Measurements from ENCODE around the gene PNRC2. TPM values are rescaled to one million over a fixed set of nuclear protein-coding genes. Genes with fewer than 3 reads are reported as not detected.

Gene PNRC2
- total RNA-seq, 4 donors from 2014 or later = 147 to 211 (median 186) TPM

DNA sequence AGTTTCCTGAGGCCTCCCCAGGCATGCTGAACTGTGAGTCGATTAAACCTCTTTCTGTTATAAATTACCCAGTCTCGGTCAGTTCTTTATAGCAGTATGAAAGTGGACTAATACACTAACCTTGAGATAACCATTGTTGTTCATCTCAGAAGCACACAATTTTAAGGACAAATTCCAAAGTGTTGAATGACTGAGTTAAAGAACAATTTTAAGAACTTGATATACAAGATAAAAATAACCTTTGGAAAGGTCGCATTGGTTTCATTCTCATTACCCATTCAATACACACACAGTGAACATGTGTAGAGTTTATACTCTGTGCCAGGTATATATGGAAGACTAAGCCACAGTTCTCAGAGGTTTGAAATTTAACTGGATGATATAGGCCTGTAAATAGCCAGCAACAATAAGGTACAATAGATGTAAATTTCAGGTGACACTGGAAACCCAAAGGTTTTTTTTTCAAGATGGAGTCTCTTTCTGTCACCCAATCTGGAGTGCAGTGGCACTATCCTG lies 39.6 kb downstream of the PNRC2 start:
- H3K4me1 ChIP-seq = no peaks in the 10 kb centered on the region
- H3K9me3 ChIP-seq = no peaks in the 10 kb centered on the region

DNA sequence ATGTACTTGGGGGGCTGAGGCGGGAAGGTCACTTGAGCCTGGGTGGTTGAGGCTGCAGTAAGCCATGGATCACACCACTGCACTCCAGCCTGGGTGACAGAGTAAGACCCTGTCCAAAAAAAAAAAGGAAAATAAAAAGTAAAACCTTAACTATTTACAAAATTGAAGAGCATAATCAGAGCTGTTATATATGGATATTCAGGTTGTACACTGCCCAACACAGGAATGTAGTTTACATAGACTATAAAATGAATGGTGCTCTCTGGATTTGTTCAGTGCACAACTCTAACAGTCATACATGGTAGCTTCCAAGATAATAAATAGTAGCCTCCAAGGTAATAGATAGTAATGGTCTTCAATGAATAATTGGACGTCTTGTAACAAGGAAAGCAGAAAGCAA lies 43.1 kb downstream of the PNRC2 start:
- Histone ChIP-seq H3K9me3 (no peaks in the 10 kb centered on the region), H3K4me1 (no peaks in the 10 kb centered on the region), H3K4me3 (replicated peaks in 1 of 3) (no peak overlapping the region), H3K27ac (no peak overlapping the region), H3K36me3 (no peaks in the 10 kb centered on the region), H3K27me3 (no peaks in the 10 kb centered on the region)
- intact Hi-C loops (cut with DNase I) = no loop called here
- TF ChIP-seq POLR2A (IDR thresholded peaks at IDR 0.05) = no peak
- TF ChIP-seq, protein P1, sequence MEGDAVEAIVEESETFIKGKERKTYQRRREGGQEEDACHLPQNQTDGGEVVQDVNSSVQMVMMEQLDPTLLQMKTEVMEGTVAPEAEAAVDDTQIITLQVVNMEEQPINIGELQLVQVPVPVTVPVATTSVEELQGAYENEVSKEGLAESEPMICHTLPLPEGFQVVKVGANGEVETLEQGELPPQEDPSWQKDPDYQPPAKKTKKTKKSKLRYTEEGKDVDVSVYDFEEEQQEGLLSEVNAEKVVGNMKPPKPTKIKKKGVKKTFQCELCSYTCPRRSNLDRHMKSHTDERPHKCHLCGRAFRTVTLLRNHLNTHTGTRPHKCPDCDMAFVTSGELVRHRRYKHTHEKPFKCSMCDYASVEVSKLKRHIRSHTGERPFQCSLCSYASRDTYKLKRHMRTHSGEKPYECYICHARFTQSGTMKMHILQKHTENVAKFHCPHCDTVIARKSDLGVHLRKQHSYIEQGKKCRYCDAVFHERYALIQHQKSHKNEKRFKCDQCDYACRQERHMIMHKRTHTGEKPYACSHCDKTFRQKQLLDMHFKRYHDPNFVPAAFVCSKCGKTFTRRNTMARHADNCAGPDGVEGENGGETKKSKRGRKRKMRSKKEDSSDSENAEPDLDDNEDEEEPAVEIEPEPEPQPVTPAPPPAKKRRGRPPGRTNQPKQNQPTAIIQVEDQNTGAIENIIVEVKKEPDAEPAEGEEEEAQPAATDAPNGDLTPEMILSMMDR (IDR thresholded peaks at IDR 0.05) = no peak
- DNase-seq = no peak
- 82 to 86% methylated on average over 2 of the region's 2 CpGs for WGBS, 2 donors

More for the DNA sequence above, 39.6 kb downstream of the PNRC2 start:
- DNase-seq = no peak
- no peaks in the 10 kb centered on the region for H3K27me3 ChIP-seq
- no peaks in the 10 kb centered on the region for H3K36me3 ChIP-seq
- no peak overlapping the region for H3K4me3 ChIP-seq (replicated peaks in 1 of 3)
- WGBS, 2 donors = 86 to 89% methylated on average over 3 of the region's 3 CpGs
- intact Hi-C loops (cut with DNase I) = no loop called here
- H3K27ac ChIP-seq = no peak overlapping the region
- TF ChIP-seq, protein P1 (IDR thresholded peaks at IDR 0.05) = no peak
- no peak for TF ChIP-seq POLR2A (IDR thresholded peaks at IDR 0.05)

DNA sequence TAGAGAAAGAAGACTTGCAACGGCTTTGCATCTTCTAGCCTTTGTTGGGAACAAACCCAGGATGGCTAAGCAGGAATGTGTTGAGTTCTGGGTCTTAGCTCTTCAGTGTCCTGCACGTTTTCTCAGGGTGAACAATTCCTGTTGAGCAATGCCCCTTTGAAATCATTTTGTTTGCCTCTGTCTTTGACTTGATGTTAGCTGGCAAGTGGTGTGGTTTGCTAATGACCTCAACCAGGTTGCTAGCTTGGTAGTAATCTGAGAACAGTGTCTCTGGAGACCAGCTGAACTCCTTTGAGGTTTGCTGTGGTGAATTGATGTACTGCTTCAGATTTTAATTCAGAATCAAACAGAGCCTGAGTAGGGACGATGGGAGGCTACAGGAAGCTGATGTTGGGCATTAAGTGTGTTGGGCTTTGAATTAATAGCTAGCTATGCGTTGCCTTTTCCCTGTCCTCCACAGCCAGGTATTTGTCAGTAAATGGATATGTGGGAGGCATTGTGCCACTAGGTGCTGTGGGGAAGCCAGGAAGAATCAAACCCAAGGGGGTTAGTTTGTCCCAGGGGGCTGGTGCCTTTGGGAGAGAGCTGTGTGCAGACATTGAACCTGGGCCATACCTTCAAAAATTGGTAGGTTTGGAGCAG lies 43.8 kb downstream of the PNRC2 start:
- H3K4me3 ChIP-seq (replicated peaks in 1 of 3) = no peak overlapping the region
- intact Hi-C loops (cut with DNase I) = no loop called here
- no peaks in the 10 kb centered on the region for H3K27me3 ChIP-seq
- no peaks in the 10 kb centered on the region for H3K9me3 ChIP-seq
- WGBS, 2 donors = 43 to 55% methylated on average over 4 of the region's 4 CpGs
- H3K36me3 ChIP-seq = no peaks in the 10 kb centered on the region
- H3K27ac ChIP-seq = no peak overlapping the region
- TF ChIP-seq, protein P1 (IDR thresholded peaks at IDR 0.05) = no peak
- TF ChIP-seq POLR2A (IDR thresholded peaks at IDR 0.05) = no peak
- peaks cover 4 to 5% of the 10 kb centered on the region in 2 donors for H3K4me1 ChIP-seq
- no peak for DNase-seq

DNA sequence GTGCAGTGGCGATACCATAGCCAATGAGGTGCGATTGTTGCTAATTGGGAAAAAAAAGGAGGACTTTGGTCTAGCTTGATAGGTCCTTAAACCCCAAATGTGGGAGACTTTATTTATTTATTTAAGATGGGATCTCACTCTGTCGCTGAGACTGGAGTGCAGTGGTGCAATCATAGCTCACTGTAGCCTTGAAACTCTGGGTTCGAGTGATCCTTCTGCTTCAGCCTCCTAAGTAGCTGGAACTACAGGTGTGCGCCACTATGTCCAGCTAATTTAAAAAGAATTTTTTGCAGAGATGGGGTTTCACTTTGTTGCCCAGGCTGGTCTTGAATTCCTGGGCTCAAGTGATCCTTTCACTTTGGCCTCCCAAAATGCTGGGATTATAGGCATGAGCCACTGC lies 44.5 kb downstream of the PNRC2 start:
- TF ChIP-seq POLR2A (IDR thresholded peaks at IDR 0.05) = no peak
- TF ChIP-seq, protein P1 (IDR thresholded peaks at IDR 0.05) = no peak
- no peak for DNase-seq
- Histone ChIP-seq H3K36me3 (no peaks in the 10 kb centered on the region), H3K4me1 (peaks cover 4 to 9% of the 10 kb centered on the region in 2 donors), H3K4me3 (replicated peaks in 1 of 3) (no peak overlapping the region), H3K9me3 (no peaks in the 10 kb centered on the region), H3K27me3 (no peaks in the 10 kb centered on the region), H3K27ac (no peak overlapping the region)
- intact Hi-C loops (cut with DNase I) = no loop called here
- 91 to 95% methylated on average over 5 of the region's 5 CpGs for WGBS, 2 donors

DNA sequence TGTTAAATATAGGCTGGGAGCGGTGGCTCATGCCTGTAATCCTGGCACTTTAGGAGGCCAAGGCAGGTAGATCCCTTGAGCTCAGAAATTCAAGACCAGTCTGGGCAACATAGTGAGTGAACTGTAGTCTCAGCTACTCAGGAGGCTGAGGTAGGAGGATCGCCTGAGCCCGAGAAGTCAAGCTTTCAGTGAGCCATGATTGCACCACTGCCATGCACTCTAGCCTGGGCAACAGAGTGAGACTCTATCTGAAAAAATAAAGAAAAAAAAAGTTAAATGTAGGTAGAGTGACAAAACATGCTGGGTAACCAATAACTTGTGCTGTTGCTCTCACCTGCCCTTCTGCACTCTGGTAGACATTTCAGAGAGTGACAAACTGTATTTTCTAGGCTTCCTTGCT lies 45.5 kb downstream of the PNRC2 start:
- no peak for DNase-seq
- no peaks in the 10 kb centered on the region for H3K9me3 ChIP-seq
- intact Hi-C loops (cut with DNase I) = no loop called here
- no peaks in the 10 kb centered on the region for H3K27me3 ChIP-seq
- peaks cover 5 to 19% of the 10 kb centered on the region in 2 donors for H3K4me1 ChIP-seq
- WGBS, 2 donors = 92 to 98% methylated on average over 3 of the region's 3 CpGs
- no peaks in the 10 kb centered on the region for H3K36me3 ChIP-seq
- no peak overlapping the region for H3K4me3 ChIP-seq (replicated peaks in 1 of 3)
- TF ChIP-seq, protein P1 (IDR thresholded peaks at IDR 0.05) = no peak
- TF ChIP-seq POLR2A (IDR thresholded peaks at IDR 0.05) = no peak
- no peak overlapping the region for H3K27ac ChIP-seq
